Esophagus muscularis mucosa (tissue), 3 donors: Measurements from ENCODE around the gene HPF1.

Experiments used
- CTCF ChIP-seq, 3 experiments: fragments of 200-600 bp in 2 of 3; fragments of 450-650 bp in 1 of 3; sonication (generic) in 2 of 3; IDR thresholded peaks; one replicate each; pipeline ENCODE4 v1.5.1; 2017 to 2019; ENCODE audit warnings: antibody characterized with exemption in 3 of 3, mild to moderate bottlenecking in 2 of 3, moderate library complexity in 1 of 3
- POLR2A ChIP-seq: fragments of 450-650 bp; IDR thresholded peaks from one replicate; pipeline ENCODE4 v1.6.1; 2017; ENCODE audit warnings: antibody characterized with exemption, moderate library complexity, mild to moderate bottlenecking, low read depth

GRCh38 chr4:169802873-169803272, 45.1 kb upstream of the HPF1 start:
- TF ChIP-seq POLR2A (no peak), CTCF (IDR thresholded peaks at IDR 0.05) (no peak)
